SK-N-MC (cell line): ENCODE data around the gene LSAMP.

Experiments used
- EZH2 ChIP-seq: fragments of 200-600 bp; sonication (generic); IDR thresholded peaks from one replicate; pipeline ENCODE4 v1.6.1; 2017; ENCODE audit warnings: antibody characterized with exemption
- POLR2AphosphoS5 ChIP-seq: IDR thresholded peaks from 2 replicates; pipeline ENCODE4 v1.6.1; 2012; ENCODE audit warnings: mild to moderate bottlenecking, low read depth, low read length, borderline replicate concordance

DNA sequence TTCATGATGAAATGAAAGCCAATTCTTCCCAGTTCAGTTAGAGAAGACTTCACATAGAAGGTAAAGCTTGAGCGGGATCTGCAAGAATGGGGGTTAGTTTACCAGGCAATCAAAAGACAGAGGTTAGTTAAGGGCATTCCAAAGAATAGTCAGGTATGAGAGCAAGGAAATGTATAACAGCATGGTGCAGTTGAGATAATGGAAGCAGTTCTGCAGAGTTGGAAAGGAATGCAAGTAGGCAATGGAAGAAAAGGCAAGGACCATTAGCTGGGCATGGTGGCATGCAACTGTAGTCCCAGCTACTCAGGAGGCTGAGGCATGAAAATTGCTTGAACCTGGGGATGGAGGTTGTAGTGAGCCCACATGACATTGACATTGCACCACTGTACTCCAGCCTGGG lies 55.0 kb downstream of the LSAMP start:
- TF ChIP-seq EZH2: no peak
- TF ChIP-seq POLR2AphosphoS5: no peak
